Hepatocyte (in vitro differentiated cells): Measurements from ENCODE around the gene RBCK1.

ENCODE experiments used
- CTCF ChIP-seq: fragments of 200-600 bp; sonication (generic); IDR thresholded peaks from 2 replicates; pipeline ENCODE4 v1.5.1; 2016; ENCODE audit warnings: antibody characterized with exemption, mild to moderate bottlenecking; ENCODE audit not compliant: poor library complexity
- EZH2 ChIP-seq: fragments of 200-600 bp; sonication (generic); IDR thresholded peaks from 2 replicates; pipeline ENCODE4 v1.6.1; 2016; ENCODE audit warnings: antibody characterized with exemption, mild to moderate bottlenecking, borderline replicate concordance

GRCh38 chr20:376089-376488 is 32.0 kb upstream of the RBCK1 start:
- TF ChIP-seq EZH2 (no peak), CTCF (no peak)
